Osteocyte (in vitro differentiated cells): Measurements from ENCODE around the gene HOXD11. TPM values are rescaled to one million over a fixed set of nuclear protein-coding genes. Genes with fewer than 3 reads are reported as not detected.

ENCODE experiments used
- DNase-seq: peaks from one replicate; pipeline ENCODE4 v3.0.0; 2021; ENCODE audit warnings: mixed read lengths; ENCODE audit not compliant: unreplicated experiment; ENCODE audit errors: extremely low spot score
- H3K27ac Mint-ChIP-seq: one replicate; pipeline ENCODE4 v1.8.0; 2021; ENCODE audit warnings: mild to moderate bottlenecking, mixed read lengths; ENCODE audit not compliant: unreplicated experiment
- H3K27me3 Mint-ChIP-seq: one replicate; pipeline ENCODE4 v1.8.0; 2021; ENCODE audit warnings: mixed read lengths; ENCODE audit not compliant: unreplicated experiment
- H3K36me3 Mint-ChIP-seq: one replicate; pipeline ENCODE4 v1.8.0; 2021; ENCODE audit warnings: mixed read lengths; ENCODE audit not compliant: unreplicated experiment
- H3K4me1 Mint-ChIP-seq: one replicate; pipeline ENCODE4 v1.8.0; 2021; ENCODE audit warnings: mixed read lengths; ENCODE audit not compliant: unreplicated experiment
- H3K4me3 Mint-ChIP-seq: one replicate; pipeline ENCODE4 v1.8.0; 2021; ENCODE audit warnings: mild to moderate bottlenecking, moderate library complexity, mixed read lengths; ENCODE audit not compliant: unreplicated experiment
- H3K9me3 Mint-ChIP-seq: one replicate; pipeline ENCODE4 v1.8.0; 2021; ENCODE audit warnings: mixed read lengths; ENCODE audit not compliant: unreplicated experiment
- total RNA-seq: library from RNA; stranded (reverse); gene quantifications from 2 replicates; pipeline ENCODE4 v1.2.1, GENCODE V29; 2021
- TF ChIP-seq, protein P1 (sequence below): fragments of 200-600 bp; sonication (generic); IDR thresholded peaks from 2 replicates; pipeline ENCODE4 v1.5.0; 2021; ENCODE audit warnings: antibody characterized with exemption, mild to moderate bottlenecking, moderate library complexity

HOXD11 gene
- total RNA-seq, 1 donor from 2014 or later: not detected

DNA sequence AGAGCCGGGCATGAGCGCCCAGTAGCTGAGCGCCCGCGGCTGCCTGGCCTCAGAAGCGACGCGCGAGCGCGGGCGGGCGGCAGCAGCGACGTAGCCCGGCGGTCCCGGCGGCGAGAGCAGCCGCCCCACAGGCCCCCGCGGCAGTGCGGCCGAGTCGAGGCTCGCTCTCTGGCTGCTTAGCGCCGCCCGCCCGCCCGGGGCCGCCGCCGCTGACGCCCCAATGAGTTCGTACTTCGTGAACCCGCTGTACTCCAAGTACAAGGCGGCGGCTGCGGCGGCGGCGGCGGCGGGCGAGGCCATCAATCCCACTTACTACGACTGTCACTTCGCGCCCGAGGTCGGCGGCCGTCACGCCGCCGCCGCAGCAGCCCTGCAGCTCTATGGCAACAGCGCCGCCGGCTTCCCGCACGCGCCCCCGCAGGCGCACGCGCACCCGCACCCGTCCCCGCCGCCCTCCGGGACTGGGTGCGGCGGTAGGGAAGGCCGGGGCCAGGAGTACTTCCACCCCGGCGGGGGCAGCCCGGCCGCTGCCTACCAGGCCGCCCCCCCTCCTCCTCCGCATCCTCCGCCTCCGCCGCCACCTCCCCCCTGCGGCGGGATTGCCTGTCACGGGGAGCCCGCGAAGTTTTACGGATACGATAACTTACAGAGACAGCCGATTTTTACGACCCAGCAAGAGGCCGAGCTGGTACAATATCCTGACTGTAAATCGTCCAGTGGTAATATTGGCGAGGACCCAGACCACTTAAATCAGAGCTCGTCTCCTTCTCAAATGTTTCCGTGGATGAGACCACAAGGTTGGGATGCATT is 23.3 kb downstream of the HOXD11 start:
- H3K36me3 Mint-ChIP-seq: no peaks in the 10 kb centered on the region
- H3K27ac Mint-ChIP-seq: no peak overlapping the region
- H3K27me3 Mint-ChIP-seq: peaks cover 86% of the 10 kb centered on the region
- peak overlapping the region; percentile 62 for H3K4me3 Mint-ChIP-seq
- H3K9me3 Mint-ChIP-seq: no peaks in the 10 kb centered on the region
- DNase-seq: no peak
- peaks cover 25% of the 10 kb centered on the region for H3K4me1 Mint-ChIP-seq
- TF ChIP-seq, protein P1, sequence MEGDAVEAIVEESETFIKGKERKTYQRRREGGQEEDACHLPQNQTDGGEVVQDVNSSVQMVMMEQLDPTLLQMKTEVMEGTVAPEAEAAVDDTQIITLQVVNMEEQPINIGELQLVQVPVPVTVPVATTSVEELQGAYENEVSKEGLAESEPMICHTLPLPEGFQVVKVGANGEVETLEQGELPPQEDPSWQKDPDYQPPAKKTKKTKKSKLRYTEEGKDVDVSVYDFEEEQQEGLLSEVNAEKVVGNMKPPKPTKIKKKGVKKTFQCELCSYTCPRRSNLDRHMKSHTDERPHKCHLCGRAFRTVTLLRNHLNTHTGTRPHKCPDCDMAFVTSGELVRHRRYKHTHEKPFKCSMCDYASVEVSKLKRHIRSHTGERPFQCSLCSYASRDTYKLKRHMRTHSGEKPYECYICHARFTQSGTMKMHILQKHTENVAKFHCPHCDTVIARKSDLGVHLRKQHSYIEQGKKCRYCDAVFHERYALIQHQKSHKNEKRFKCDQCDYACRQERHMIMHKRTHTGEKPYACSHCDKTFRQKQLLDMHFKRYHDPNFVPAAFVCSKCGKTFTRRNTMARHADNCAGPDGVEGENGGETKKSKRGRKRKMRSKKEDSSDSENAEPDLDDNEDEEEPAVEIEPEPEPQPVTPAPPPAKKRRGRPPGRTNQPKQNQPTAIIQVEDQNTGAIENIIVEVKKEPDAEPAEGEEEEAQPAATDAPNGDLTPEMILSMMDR: no peak

DNA sequence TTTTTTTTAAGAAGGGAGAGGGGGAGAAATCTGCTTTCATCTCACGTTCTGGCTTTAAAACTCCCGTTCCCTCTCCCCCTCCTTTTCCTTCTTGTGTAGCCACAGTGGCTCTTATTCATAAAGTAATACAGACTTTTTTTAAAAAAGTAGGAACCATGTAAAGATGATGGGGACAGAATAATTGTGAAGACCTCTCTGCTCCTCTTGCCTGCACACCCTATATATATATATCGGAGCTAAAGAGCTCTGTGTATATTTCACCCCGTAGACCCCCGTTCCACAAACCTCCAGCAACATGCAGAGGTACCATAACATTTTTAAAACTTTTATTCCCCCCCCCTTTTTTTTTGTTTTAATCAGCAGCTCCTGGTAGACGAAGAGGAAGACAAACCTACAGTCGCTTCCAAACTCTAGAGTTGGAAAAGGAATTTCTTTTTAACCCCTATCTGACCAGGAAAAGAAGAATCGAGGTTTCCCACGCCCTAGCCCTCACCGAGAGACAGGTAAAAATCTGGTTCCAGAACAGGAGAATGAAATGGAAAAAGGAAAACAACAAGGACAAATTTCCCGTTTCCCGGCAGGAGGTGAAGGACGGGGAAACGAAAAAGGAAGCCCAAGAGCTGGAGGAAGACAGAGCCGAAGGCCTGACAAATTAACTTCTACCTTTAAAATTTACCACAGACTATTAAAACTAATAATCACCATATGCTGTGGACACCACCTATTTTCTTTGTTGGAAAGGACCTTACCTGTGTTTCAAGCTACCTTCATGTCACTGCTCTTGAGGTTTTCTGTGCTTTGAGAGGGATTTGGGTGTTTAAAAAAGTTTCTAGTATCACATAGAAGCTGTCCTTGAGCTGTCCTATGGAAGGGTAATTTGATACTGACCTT is 24.1 kb downstream of the HOXD11 start:
- Mint-ChIP-seq H3K4me3 (peak overlapping the region; percentile 62), H3K27ac (no peak overlapping the region), H3K36me3 (no peaks in the 10 kb centered on the region), H3K27me3 (peaks cover 86% of the 10 kb centered on the region), H3K9me3 (no peaks in the 10 kb centered on the region), H3K4me1 (peaks cover 31% of the 10 kb centered on the region)
- TF ChIP-seq, protein P1: no peak
- no peak for DNase-seq

DNA sequence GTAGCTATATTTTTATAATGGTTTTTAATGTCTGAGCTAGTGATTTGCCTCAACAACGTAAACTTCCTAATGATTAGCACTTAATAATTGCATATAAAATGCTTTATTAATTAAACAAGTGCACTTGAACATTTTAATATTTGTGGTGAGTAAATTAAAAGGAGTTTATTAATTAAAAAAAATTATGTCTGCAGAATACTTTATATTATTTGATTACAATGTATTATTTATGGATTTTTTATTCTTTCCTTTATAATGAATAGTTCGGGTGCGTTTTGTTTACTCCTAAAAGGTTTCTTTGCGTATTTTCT is 24.7 kb downstream of the HOXD11 start:
- TF ChIP-seq, protein P1: no peak
- H3K4me1 Mint-ChIP-seq: peaks cover 33% of the 10 kb centered on the region
- no peaks in the 10 kb centered on the region for H3K36me3 Mint-ChIP-seq
- H3K9me3 Mint-ChIP-seq: no peaks in the 10 kb centered on the region
- H3K27ac Mint-ChIP-seq: no peak overlapping the region
- DNase-seq: no peak
- peaks cover 84% of the 10 kb centered on the region for H3K27me3 Mint-ChIP-seq
- peak overlapping the region; percentile 34 for H3K4me3 Mint-ChIP-seq

DNA sequence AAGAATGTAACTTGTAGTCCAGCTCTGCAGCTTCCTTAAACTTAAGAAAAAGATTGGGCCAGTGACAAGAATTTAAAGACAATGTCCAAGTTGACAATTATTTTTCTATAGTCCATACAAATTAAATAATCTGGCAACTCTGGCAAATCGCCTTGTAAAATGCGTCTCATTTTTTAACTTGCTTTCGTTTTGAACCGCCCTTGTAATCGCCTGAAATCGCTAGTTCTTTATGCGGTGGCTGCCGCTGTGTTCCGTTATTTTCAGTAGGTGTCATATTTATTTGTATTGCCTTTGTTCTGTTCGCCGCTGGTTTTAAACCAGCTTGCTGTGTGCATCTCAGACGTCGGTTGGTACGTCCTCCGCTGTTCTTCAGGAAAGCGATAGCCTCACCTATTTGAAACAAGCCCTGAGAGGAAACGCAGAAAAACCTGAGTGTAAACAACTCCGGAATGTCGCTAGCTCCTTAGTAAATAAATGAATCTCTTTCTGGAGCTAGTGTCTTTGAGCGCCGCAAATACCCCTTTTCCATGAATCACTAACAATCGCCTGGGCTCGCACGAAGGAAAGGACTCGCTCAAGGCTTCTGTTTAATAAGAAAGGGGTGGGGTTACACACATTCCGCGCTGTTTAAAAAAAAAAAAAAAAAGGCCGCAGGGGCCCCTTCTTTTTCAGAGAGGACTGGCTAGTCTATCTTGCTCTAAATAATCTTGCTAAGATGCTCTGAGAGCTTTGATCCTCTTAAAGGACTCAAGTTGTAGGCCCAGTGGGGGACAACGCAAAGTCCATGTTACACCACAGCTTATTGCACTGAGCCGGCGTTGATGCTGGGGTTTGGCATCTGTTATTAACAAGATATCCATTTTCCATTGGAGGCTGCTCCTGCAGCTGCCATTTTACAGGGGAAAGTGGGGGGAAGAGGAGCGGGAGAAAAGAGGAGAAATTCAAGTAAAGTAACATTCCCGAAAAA is 25.4 kb downstream of the HOXD11 start:
- Mint-ChIP-seq H3K4me1 (peaks cover 33% of the 10 kb centered on the region), H3K36me3 (peaks cover under 1% of the 10 kb centered on the region), H3K27me3 (peaks cover 84% of the 10 kb centered on the region), H3K9me3 (no peaks in the 10 kb centered on the region), H3K27ac (no peak overlapping the region), H3K4me3 (peak overlapping the region; percentile 34)
- TF ChIP-seq, protein P1: no peak
- DNase-seq: no peak
